PC-9 (cell line): ENCODE results near the gene SCRN1.

ENCODE experiments used
- EZH2 ChIP-seq: fragments of 200-600 bp; sonication (generic); IDR thresholded peaks from 2 replicates; pipeline ENCODE4 v1.8.0; 2017; ENCODE audit warnings: antibody characterized with exemption, low read depth
- TF ChIP-seq, protein P1 (sequence below): fragments of 200-600 bp; sonication (generic); conservative IDR thresholded peaks from 2 replicates; pipeline ENCODE4 v1.6.1; 2017; ENCODE audit warnings: mixed run types, antibody characterized with exemption, mild to moderate bottlenecking, moderate library complexity

DNA sequence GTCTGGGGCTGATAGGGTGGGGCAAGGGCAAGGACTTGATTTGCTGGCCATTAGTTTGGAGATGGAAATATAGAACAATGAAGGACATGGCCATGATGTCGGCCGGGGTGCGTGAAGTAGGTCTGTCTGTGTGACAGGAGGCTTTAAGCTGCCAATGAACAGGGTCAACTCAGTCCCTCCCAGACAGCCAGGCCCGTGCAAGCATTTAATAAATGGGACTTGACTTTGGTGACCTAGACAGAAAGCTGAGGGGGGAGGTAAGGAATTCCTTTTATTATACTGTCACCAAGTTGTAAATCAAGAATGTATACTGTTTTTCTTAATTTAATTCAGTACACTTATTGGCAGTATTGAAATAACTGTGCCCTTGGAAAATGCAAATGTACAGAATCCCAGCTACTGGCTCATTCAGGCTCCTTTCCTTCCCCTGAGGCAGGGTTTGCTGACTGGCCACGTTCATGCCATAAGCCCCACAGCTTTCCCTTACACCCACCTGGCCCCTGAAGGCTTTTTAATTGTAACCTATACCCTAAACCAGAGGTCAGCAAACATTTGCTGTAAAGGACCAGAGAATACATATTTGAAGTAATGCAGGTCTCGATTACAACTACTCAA lies 96.1 kb downstream of the SCRN1 start:
- TF ChIP-seq, protein P1, sequence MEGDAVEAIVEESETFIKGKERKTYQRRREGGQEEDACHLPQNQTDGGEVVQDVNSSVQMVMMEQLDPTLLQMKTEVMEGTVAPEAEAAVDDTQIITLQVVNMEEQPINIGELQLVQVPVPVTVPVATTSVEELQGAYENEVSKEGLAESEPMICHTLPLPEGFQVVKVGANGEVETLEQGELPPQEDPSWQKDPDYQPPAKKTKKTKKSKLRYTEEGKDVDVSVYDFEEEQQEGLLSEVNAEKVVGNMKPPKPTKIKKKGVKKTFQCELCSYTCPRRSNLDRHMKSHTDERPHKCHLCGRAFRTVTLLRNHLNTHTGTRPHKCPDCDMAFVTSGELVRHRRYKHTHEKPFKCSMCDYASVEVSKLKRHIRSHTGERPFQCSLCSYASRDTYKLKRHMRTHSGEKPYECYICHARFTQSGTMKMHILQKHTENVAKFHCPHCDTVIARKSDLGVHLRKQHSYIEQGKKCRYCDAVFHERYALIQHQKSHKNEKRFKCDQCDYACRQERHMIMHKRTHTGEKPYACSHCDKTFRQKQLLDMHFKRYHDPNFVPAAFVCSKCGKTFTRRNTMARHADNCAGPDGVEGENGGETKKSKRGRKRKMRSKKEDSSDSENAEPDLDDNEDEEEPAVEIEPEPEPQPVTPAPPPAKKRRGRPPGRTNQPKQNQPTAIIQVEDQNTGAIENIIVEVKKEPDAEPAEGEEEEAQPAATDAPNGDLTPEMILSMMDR, result no peak
- TF ChIP-seq EZH2, result no peak
